RWPE2 (cell line): ENCODE results near the gene COMMD10.

Source experiments
- ATAC-seq: fragments of 200-7000 bp; cut with Tn5 transposase; 3 replicates; pipeline ENCODE4 v1.9.1; 2021; ENCODE audit warnings: low read depth
- DNase-seq: peaks from one replicate; pipeline ENCODE4 v3.0.0-alpha.2; 2020; ENCODE audit warnings: low spot score
- H3K27ac ChIP-seq: fragments of 450-650 bp; 2 replicates; pipeline ENCODE4 v1.5.1; 2017; ENCODE audit warnings: mild to moderate bottlenecking; ENCODE audit not compliant: poor library complexity, severe bottlenecking
- H3K27me3 ChIP-seq: fragments of 250-450 bp; sonication (Bioruptor Pico); 2 replicates; pipeline ENCODE4 v1.5.1; 2021; ENCODE audit warnings: mild to moderate bottlenecking, moderate library complexity; ENCODE audit not compliant: insufficient read depth, poor library complexity, severe bottlenecking
- H3K36me3 ChIP-seq: fragments of 250-450 bp; sonication (Bioruptor Pico); 2 replicates; pipeline ENCODE4 v1.5.1; 2020; ENCODE audit warnings: low read depth, mild to moderate bottlenecking, moderate library complexity
- H3K4me1 ChIP-seq: fragments of 250-450 bp; sonication (Bioruptor Pico); 2 replicates; pipeline ENCODE4 v1.5.1; 2021; ENCODE audit warnings: mild to moderate bottlenecking, moderate library complexity; ENCODE audit not compliant: insufficient read depth, poor library complexity, severe bottlenecking
- H3K4me3 ChIP-seq: fragments of 250-450 bp; sonication (Bioruptor Pico); 2 replicates; pipeline ENCODE4 v1.5.1; 2021; ENCODE audit warnings: mild to moderate bottlenecking, moderate library complexity; ENCODE audit not compliant: severe bottlenecking
- H3K9me3 ChIP-seq: fragments of 250-450 bp; sonication (Bioruptor Pico); 2 replicates; pipeline ENCODE4 v1.5.1; 2021; ENCODE audit warnings: mild to moderate bottlenecking, moderate library complexity; ENCODE audit not compliant: severe bottlenecking
- CTCF ChIP-seq: fragments of 450-650 bp; IDR thresholded peaks from one replicate; pipeline ENCODE4 v1.5.1; 2017; ENCODE audit warnings: mild to moderate bottlenecking, moderate library complexity; ENCODE audit not compliant: poor library complexity, severe bottlenecking

The COMMD10 gene

GRCh38 chr5:116303340-116303739 is 218.5 kb downstream of the COMMD10 start:
- ATAC-seq (no peak), DNase-seq (no peak)
- TF ChIP-seq CTCF = no peak

GRCh38 chr5:116303810-116304209 is 219.0 kb downstream of the COMMD10 start:
- H3K4me3 ChIP-seq = no peak overlapping the region
- H3K4me1 ChIP-seq = no peaks in the 10 kb centered on the region
- no peaks in the 10 kb centered on the region for H3K27me3 ChIP-seq
- no peak for ATAC-seq
- no peaks in the 10 kb centered on the region for H3K36me3 ChIP-seq
- peaks cover 8% of the 10 kb centered on the region for H3K9me3 ChIP-seq
- TF ChIP-seq CTCF = no peak
- DNase-seq = no peak
- no peak overlapping the region for H3K27ac ChIP-seq

More at GRCh38 chr5:116303340-116303739, 218.5 kb downstream of the COMMD10 start:
- Histone ChIP-seq H3K27me3 (no peaks in the 10 kb centered on the region), H3K4me3 (no peak overlapping the region), H3K27ac (no peak overlapping the region), H3K4me1 (no peaks in the 10 kb centered on the region), H3K36me3 (no peaks in the 10 kb centered on the region), H3K9me3 (peaks cover 5% of the 10 kb centered on the region)

DNA sequence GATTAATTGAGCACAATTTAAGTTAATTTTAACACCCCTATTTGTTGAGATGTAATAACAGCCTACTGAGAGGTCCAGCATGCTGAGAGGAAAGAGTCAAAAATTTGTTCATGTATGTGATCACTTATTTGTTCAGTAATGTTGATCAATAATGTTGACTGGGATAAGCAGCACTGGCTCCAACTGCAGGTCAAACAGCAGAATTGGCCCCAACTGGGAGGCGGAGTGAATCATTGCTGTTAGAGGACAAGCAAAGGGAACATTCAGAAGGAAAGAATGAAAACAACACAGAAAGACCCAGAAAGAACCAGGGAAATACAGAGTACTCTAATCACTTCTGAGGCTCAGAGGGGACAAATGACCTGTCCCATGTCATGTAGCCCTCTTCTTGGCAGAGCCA is 221.1 kb downstream of the COMMD10 start:
- no peak for ATAC-seq
- Histone ChIP-seq H3K27ac (no peak overlapping the region), H3K27me3 (no peaks in the 10 kb centered on the region), H3K9me3 (peaks cover 8% of the 10 kb centered on the region), H3K4me3 (no peak overlapping the region), H3K4me1 (no peaks in the 10 kb centered on the region), H3K36me3 (no peaks in the 10 kb centered on the region)
- no peak for DNase-seq
- no peak for TF ChIP-seq CTCF

DNA sequence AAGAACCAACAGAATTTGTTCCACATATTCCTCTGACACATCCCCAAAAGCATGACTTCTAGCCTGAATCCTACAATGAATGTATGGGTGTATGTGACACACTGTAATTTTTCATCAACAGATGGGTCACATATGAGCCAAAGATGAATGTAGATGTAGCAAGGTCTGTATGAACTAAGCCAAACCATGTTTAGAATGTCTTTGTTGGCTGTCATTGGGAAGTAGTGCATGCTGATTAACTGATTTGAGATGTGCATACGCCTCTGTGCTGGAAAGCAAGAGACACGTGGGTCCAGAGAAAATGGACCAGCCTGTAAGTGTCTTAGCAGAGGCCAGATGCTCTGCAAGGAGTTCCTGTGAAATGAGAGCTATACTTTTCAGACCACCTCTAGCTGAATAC is 222.0 kb downstream of the COMMD10 start:
- no peak for TF ChIP-seq CTCF
- no peak for DNase-seq
- H3K4me1 ChIP-seq = no peaks in the 10 kb centered on the region
- H3K36me3 ChIP-seq = no peaks in the 10 kb centered on the region
- no peak overlapping the region for H3K27ac ChIP-seq
- H3K4me3 ChIP-seq = no peak overlapping the region
- ATAC-seq = no peak
- H3K27me3 ChIP-seq = no peaks in the 10 kb centered on the region
- peaks cover 8% of the 10 kb centered on the region for H3K9me3 ChIP-seq

DNA sequence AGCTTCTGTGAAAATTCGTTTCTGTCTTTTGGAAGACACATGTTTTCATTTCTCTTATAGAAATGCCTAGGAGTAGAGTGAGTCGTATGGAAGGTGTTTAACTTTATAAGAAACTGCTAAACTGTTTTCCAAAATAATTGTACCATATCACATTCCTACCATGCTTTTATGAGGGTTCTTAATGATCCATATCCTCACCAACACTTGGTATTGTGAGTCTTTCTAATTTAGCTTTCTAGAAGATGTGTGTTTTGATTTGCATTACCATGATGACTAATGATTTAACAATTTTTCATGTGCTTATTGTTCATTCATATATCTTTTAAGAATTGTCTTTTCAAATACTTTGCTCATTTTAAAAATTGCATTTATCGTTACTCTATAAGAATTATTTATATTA is 223.6 kb downstream of the COMMD10 start:
- peaks cover 8% of the 10 kb centered on the region for H3K9me3 ChIP-seq
- DNase-seq (no peak), ATAC-seq (no peak)
- H3K27me3 ChIP-seq = no peaks in the 10 kb centered on the region
- TF ChIP-seq CTCF = no peak
- H3K36me3 ChIP-seq = no peaks in the 10 kb centered on the region
- no peak overlapping the region for H3K27ac ChIP-seq
- H3K4me1 ChIP-seq = no peaks in the 10 kb centered on the region
- no peak overlapping the region for H3K4me3 ChIP-seq
